Adrenal gland (tissue), 12 donors: Measurements from ENCODE around the gene AFF1. TPM values are rescaled to one million over a fixed set of nuclear protein-coding genes. Genes with fewer than 3 reads are reported as not detected.
"Not testable (repeated sequence)": the region's sequence is repeated elsewhere in the genome, so short reads cannot be mapped to it uniquely, and the experiment has no call there.

Source experiments
- DNase-seq, 7 donors: peaks; one replicate each; pipeline ENCODE4 v3.0.0-alpha.2; 2019 to 2020
- H3K27ac ChIP-seq, 5 donors: fragments of 200-600 bp; sonication (generic) in 4 of 5; 1 replicate in 3 of 5; 2 replicates in 2 of 5; pipeline versions ENCODE4 v1.5.1 to v1.8.0; 2016 to 2020; ENCODE audit warnings: mild to moderate bottlenecking in 1 of 5
- H3K27me3 ChIP-seq: fragments of 200-600 bp; 2 replicates; pipeline ENCODE4 v1.8.0; 2021
- H3K36me3 ChIP-seq, 2 donors: fragments of 200-600 bp; replicated peaks in 1 of 2; 1 replicate in 1 of 2; 2 replicates in 1 of 2; pipeline versions ENCODE4 v1.5.1 to v1.8.0; 2018 to 2022
- H3K4me1 ChIP-seq, 2 donors: fragments of 200-600 bp; replicated peaks in 1 of 2; 1 replicate in 1 of 2; 2 replicates in 1 of 2; pipeline versions ENCODE4 v1.5.1 to v1.8.0; 2018 to 2021
- H3K4me3 ChIP-seq, 4 donors: fragments of 200-600 bp; sonication (generic) in 3 of 4; one replicate each; pipeline ENCODE4 v1.5.1; 2016 to 2018
- H3K9me3 ChIP-seq, 3 donors: fragments of 200-600 bp; sonication (generic) in 1 of 3; replicated peaks in 1 of 3; 1 replicate in 2 of 3; 2 replicates in 1 of 3; pipeline versions ENCODE4 v1.5.1 to v1.8.0; 2016 to 2021
- POLR2A ChIP-seq, 2 donors: fragments of 450-650 bp; IDR thresholded peaks; one replicate each; pipeline ENCODE4 v1.6.1; 2017; ENCODE audit warnings: antibody characterized with exemption in 2 of 2, mild to moderate bottlenecking in 2 of 2, moderate library complexity in 1 of 2
- WGBS, 4 donors: extraction: QIAGEN DNeasy Blood & Tissue Kit in 2 of 4; methylation state at CpG; one replicate each; pipeline versions ENCODE4 v1.1.5 to v1.1.7; 2013 to 2017; 5-methylcytosine and 5-hydroxymethylcytosine counted together
- intact Hi-C, 2 donors: fragments of 100-400 bp; cut with DNase I; formaldehyde crosslinking; loops; one replicate each; pipeline versions ENCODE4 v1.14.1 to v1.15.0; 2022 to 2023
- polyA plus RNA-seq, 3 donors: library from polyadenylated mRNA; stranded (reverse); fragments of 200-250 nt in 2 of 3; fragments of 350-450 nt in 1 of 3; fragmentation: Illumina TruSeq in 1 of 3; extraction: RNeasy Lipid Tissue Mini Kit (QIAGEN cat#74804) in 1 of 3; gene quantifications; one replicate each; pipeline ENCODE4 v1.2.3, GENCODE V29; 2013 to 2014
- total RNA-seq, 9 donors: library from RNA; depleted of rRNA in 4 of 9; stranded (reverse); fragments of >200 nt in 4 of 9; fragments of 120-200 nt in 1 of 9; fragmentation: NEBNext Ultra II Directional in 1 of 9; extraction: Animal tissue kit (Norgen Biotek cat#: 25700) in 1 of 9; gene quantifications; one replicate each; pipeline versions ENCODE4 v1.1.0 to v1.2.4, GENCODE V29; 2013 to 2023
- TF ChIP-seq, protein P1 (sequence below), 6 experiments: fragments of 450-650 bp in 4 of 6; fragments of 200-600 bp in 2 of 6; sonication (generic) in 1 of 6; IDR thresholded peaks; 1 replicate in 5 of 6; 2 replicates in 1 of 6; pipeline versions ENCODE4 v1.5.1 to v1.8.0; 2016 to 2021; ENCODE audit warnings: antibody characterized with exemption in 6 of 6, mild to moderate bottlenecking in 2 of 6, moderate library complexity in 1 of 6
- donor health status: healthy with polysubstance abuse.
- donor health status: Bipolar disorder and iron deficiency.
- donor health status: DM: yes; HTN: yes; CAD: no.
- donor health status: DM: no; HTN: no; CAD: no.
- donor health status: DM: no; HTN: no; CAD: no.
- donor health status: DM: yes; HTN: yes; CAD: no.

Gene AFF1
- total and polyA plus RNA-seq, 12 donors: 9.9 to 109 (median 52.3) TPM

DNA sequence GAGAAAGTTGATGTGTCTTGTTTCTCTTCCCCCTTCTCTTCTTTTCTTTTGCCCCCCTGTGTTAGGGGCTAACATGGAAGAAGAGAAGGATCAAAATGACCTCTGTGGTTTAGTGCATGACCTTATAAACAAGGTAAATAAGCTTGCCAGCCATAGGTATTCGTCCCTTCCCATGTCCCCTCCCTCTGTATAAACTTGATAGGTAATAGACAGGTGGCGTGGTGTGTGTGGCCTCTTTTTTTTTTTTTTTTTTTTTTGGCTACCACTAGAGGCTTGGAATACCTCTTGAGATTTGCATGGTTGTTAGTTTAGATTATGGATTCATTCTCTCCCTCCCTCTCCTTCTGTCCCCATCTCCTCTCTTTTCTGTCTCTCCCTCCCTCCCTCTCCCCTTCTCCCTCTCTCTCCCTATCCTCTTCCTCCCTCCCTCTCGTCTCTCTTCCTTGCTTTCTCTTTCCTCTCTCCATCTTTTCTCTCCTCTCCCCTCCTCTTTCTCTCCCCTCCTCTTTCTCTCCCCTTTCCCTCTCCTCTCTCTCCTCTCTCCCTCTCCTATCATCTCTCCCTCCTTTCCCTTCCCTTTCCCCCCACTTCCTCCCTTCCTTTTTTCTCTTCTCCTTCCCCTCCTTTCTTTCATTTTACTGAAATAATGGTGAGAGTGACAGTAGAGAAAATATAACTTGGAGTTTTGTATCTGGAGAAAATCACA is 134.4 kb downstream of the AFF1 start:
- no peak for DNase-seq
- TF ChIP-seq, protein P1, sequence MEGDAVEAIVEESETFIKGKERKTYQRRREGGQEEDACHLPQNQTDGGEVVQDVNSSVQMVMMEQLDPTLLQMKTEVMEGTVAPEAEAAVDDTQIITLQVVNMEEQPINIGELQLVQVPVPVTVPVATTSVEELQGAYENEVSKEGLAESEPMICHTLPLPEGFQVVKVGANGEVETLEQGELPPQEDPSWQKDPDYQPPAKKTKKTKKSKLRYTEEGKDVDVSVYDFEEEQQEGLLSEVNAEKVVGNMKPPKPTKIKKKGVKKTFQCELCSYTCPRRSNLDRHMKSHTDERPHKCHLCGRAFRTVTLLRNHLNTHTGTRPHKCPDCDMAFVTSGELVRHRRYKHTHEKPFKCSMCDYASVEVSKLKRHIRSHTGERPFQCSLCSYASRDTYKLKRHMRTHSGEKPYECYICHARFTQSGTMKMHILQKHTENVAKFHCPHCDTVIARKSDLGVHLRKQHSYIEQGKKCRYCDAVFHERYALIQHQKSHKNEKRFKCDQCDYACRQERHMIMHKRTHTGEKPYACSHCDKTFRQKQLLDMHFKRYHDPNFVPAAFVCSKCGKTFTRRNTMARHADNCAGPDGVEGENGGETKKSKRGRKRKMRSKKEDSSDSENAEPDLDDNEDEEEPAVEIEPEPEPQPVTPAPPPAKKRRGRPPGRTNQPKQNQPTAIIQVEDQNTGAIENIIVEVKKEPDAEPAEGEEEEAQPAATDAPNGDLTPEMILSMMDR (IDR thresholded peaks at IDR 0.05): peak in 1 of 6 experiments; percentile 8
- TF ChIP-seq POLR2A (IDR thresholded peaks at IDR 0.05): no peak
- 70 to 75% (median 73%) methylated on average over 3 of the region's 3 CpGs for WGBS, 4 donors
- H3K4me3 ChIP-seq: no peak overlapping the region
- peaks cover 0 to 2% of the 10 kb centered on the region in 2 donors for H3K36me3 ChIP-seq
- no peaks in the 10 kb centered on the region for H3K27me3 ChIP-seq
- intact Hi-C loops: no loop called here
- H3K9me3 ChIP-seq: no peaks in the 10 kb centered on the region
- peaks cover 25 to 55% of the 10 kb centered on the region in 2 donors for H3K4me1 ChIP-seq
- H3K27ac ChIP-seq: no peak overlapping the region

DNA sequence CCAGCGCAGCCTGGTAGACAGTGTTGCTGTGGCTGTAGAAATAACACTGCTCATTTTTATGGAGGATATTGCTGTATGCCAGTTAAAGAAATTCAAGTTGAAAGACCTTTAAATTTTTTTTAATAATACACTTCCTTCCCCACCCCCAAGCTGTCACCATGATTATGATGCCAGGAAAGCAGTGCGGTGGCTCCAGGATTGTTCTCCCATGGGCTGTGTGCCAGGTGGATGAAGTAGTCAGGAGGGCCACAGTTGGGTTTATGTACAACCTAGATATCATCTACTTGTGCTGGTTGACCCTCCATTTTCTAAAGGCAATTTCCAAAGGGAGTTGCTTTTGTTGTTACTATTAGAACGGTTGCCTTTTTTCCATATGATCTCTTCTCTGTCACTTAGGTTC is 136.6 kb downstream of the AFF1 start:
- H3K27ac ChIP-seq: no peak overlapping the region

DNA sequence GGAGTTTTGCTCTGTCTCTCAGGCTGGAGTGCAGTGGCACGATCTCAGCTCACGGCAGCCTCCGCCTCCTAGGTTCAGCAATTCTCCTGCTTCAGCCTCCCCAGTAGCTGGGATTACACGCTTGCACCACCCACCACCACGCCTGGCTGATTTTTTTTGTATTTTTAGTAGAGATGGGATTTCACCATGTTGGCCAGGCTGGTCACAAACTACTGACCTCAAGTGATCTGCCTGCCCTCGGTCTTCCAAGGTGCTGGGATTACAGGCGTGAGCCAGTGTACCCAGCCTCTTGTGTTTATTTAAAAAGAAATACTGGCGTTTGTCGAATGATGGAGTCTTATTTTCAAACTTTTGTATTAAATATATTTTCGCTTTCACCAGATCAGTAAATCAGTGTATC is 137.7 kb downstream of the AFF1 start:
- DNase-seq, H3K4me3 ChIP-seq, H3K27me3 ChIP-seq, H3K9me3 ChIP-seq, intact Hi-C loops, H3K36me3 ChIP-seq: not testable (repeated sequence)
- WGBS, 4 donors: 78 to 85% (median 81%) methylated on average over 10 of the region's 10 CpGs
- Histone ChIP-seq H3K4me1 (peaks cover 28 to 74% of the 10 kb centered on the region in 2 donors), H3K27ac (peak overlapping the region in 1 of 5 donors; percentile 60)

More for the DNA sequence above, 136.6 kb downstream of the AFF1 start:
- intact Hi-C loops: no loop called here
- TF ChIP-seq, protein P1 (IDR thresholded peaks at IDR 0.05): no peak
- TF ChIP-seq POLR2A (IDR thresholded peaks at IDR 0.05): no peak
- Histone ChIP-seq H3K9me3 (no peaks in the 10 kb centered on the region), H3K36me3 (no peaks in the 10 kb centered on the region), H3K4me3 (no peak overlapping the region), H3K27me3 (no peaks in the 10 kb centered on the region), H3K4me1 (peaks cover 28 to 75% of the 10 kb centered on the region in 2 donors)
- DNase-seq: no peak
- WGBS, 4 donors: 74 to 85% (median 77%) methylated on average over 3 of the region's 3 CpGs

DNA sequence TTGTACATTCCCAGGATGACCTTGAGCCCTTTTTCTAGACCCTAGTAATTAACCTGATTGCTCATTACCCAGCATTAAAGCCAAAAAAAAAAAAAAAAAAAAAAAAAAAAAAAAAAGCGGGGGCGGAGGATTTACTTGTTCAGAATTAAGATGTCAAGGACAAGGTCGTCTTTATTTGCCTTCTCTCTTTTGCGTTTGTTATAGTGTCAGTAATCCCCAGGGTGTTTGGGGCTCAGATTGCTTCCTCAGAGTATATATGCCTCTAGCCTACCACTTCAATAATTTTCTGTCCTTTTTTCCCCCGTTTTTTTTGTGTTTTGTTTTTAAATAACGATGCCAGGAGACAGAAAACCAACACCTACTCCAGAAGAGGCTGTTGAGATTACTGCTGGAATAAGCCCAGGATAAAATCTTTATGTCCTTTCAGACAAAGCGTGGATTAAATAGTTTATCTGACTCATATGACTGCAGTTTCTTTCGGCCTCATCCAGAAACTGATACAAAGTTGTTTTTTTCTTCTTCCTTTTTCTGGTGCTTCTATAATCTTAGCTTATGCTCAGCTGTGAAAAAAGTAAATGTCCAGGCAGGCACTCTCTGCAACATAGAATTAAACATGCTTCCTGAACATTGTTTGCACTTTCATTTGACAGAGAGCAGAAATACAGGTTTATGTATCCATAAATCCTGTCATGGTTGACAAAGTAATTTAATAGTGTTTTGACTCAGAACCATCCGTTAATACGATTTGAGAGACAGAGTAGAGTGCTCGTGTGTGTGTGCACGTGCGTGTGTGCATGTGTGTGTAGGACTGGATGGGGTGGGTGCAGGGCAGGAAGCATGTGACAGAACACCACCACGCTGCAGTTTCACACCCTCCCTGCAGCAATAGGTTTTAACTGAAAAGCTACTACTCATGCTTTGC is 138.6 kb downstream of the AFF1 start:
- peak in 3 of 7 donors; percentile 32 to 45 (median 34) for DNase-seq
- no peak for TF ChIP-seq POLR2A (IDR thresholded peaks at IDR 0.05)
- TF ChIP-seq, protein P1 (IDR thresholded peaks at IDR 0.05): no peak
- Histone ChIP-seq H3K9me3 (no peaks in the 10 kb centered on the region), H3K27ac (peak overlapping the region; percentile 18 to 60 (median 59)), H3K27me3 (no peaks in the 10 kb centered on the region), H3K36me3 (no peaks in the 10 kb centered on the region), H3K4me1 (peaks cover 31 to 73% of the 10 kb centered on the region in 2 donors), H3K4me3 (peak overlapping the region in 2 of 4 donors; percentile 1 to 6)
- WGBS, 4 donors: 6 to 11% (median 8%) methylated on average over 14 of the region's 14 CpGs
- intact Hi-C loops: no loop called here
